Kidney epithelial cell (primary cell): ENCODE measurements around the gene HLA-F. TPM values are rescaled to one million over a fixed set of nuclear protein-coding genes. Genes with fewer than 3 reads are reported as not detected.
A peak's percentile ranks its signal among the peaks of the same experiment; 100 is the strongest.

Source experiments
- DNase-seq: peaks from one replicate; pipeline ENCODE4 v3.0.0-alpha.2; 2010; ENCODE audit warnings: low read depth
- H3K27me3 ChIP-seq: 2 replicates; pipeline ENCODE4 v1.6.0; 2011; ENCODE audit warnings: low read length; ENCODE audit not compliant: control insufficient read depth, insufficient read depth
- H3K36me3 ChIP-seq: 2 replicates; pipeline ENCODE4 v1.5.1; 2011; ENCODE audit warnings: low read length; ENCODE audit not compliant: control insufficient read depth, insufficient read depth
- H3K4me3 ChIP-seq: 2 replicates; pipeline ENCODE4 v1.5.1; 2011; ENCODE audit warnings: low read depth, mild to moderate bottlenecking, control low read depth, low read length
- total RNA-seq: library from RNA; depleted of rRNA; stranded (reverse); fragments of >200 nt; gene quantifications from 2 replicates; pipeline ENCODE4 v1.2.3, GENCODE V29; 2015
- TF ChIP-seq, protein P1 (sequence below): IDR thresholded peaks from 2 replicates; pipeline ENCODE4 v1.5.1; 2011; ENCODE audit warnings: mild to moderate bottlenecking, moderate library complexity, low read length, control low read depth, inconsistent platforms; ENCODE audit not compliant: insufficient read depth, poor library complexity, severe bottlenecking

HLA-F gene
- total RNA-seq, 1 donor from 2014 or later, result 9.0 TPM

DNA sequence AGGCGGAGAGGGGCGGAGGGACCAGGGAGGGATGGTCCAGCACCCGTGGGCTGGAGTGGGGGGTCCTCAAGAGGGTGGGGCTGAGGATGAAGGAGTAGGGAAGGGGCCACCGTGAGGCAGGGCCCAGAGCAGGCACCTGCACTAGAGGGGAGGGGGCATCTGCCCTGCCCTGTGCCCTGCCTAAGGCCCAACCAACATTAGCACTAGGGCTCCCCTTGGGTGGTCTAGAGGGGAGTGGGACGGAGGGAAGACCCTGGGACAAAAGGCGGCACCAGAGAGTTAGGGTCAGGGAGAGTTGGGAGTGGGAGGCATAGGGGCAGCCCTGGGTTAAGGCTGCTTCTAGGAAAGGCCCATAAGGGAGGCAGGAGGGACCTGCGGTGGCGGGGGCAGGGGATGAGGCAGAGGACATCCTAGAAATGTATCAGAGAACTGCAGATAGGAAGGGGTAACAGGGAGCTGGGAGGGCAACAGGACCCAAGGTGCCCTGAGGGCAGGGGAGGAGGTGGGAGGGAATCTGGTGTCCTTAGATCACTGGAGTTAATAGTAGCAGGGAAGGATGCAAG is 24.5 kb downstream of the HLA-F start:
- H3K4me3 ChIP-seq, result peak overlapping the region; percentile 75

GRCh38 chr6:29748391-29749307 is 25.4 kb downstream of the HLA-F start:
- peak; percentile 44 for DNase-seq
- TF ChIP-seq, protein P1, sequence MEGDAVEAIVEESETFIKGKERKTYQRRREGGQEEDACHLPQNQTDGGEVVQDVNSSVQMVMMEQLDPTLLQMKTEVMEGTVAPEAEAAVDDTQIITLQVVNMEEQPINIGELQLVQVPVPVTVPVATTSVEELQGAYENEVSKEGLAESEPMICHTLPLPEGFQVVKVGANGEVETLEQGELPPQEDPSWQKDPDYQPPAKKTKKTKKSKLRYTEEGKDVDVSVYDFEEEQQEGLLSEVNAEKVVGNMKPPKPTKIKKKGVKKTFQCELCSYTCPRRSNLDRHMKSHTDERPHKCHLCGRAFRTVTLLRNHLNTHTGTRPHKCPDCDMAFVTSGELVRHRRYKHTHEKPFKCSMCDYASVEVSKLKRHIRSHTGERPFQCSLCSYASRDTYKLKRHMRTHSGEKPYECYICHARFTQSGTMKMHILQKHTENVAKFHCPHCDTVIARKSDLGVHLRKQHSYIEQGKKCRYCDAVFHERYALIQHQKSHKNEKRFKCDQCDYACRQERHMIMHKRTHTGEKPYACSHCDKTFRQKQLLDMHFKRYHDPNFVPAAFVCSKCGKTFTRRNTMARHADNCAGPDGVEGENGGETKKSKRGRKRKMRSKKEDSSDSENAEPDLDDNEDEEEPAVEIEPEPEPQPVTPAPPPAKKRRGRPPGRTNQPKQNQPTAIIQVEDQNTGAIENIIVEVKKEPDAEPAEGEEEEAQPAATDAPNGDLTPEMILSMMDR, result no peak
- Histone ChIP-seq H3K27me3 (no peaks in the 10 kb centered on the region), H3K36me3 (no peaks in the 10 kb centered on the region), H3K4me3 (peak overlapping the region; percentile 75)

More for the DNA sequence above, 24.5 kb downstream of the HLA-F start:
- DNase-seq, result no peak
- Histone ChIP-seq H3K36me3 (no peaks in the 10 kb centered on the region), H3K27me3 (no peaks in the 10 kb centered on the region)
- TF ChIP-seq, protein P1, result no peak

DNA sequence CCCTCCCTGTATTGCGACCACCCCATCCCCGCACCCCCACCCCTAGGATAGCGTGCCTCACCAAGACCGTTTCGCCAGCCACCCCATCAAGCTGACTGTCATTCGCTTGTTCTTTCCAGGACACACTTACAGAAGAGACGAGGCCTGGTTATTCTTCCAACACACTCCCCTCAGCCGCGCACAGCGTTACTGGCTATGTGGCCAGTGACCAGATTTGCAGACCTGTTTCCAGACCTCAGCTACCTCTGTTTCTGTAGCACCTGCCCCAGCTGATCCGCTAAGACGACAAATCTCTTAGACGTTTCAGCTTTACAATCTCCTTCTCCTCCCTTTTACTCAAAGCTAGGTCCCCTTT is 26.1 kb downstream of the HLA-F start:
- H3K27me3 ChIP-seq, result no peaks in the 10 kb centered on the region
- no peak for DNase-seq
- peak overlapping the region; percentile 75 for H3K4me3 ChIP-seq
- TF ChIP-seq, protein P1, result no peak
- no peaks in the 10 kb centered on the region for H3K36me3 ChIP-seq

DNA sequence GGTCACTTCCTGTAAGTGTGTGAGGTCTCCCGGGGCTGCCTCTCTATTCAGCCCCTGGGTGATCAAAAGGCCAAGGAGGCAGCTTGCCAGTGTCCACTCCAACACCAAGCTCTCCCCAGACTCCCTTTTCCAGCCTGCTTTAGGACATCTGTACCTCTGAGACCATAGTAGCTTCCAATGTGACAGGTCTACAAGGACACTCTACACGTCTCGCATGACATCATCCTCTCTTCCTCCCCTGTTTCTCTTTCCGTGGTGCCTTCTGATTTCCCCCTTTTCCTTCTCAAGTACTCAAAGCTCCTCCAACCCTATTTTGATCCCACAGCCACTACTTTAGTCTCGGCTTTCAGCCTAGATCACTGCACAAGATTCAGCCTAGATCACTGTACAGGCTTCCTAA is 26.4 kb downstream of the HLA-F start:
- Histone ChIP-seq H3K27me3 (no peaks in the 10 kb centered on the region), H3K36me3 (no peaks in the 10 kb centered on the region), H3K4me3 (no peak overlapping the region)
- TF ChIP-seq, protein P1, result no peak
- DNase-seq, result no peak

GRCh38 chr6:29750709-29751108 is 27.5 kb downstream of the HLA-F start:
- TF ChIP-seq, protein P1, result no peak
- no peak for DNase-seq
- no peaks in the 10 kb centered on the region for H3K36me3 ChIP-seq
- peaks cover 6% of the 10 kb centered on the region for H3K27me3 ChIP-seq
- no peak overlapping the region for H3K4me3 ChIP-seq
